CMK (cell line): ENCODE results near the gene SGMS2.
"Not testable (repeated sequence)": the region's sequence is repeated elsewhere in the genome, so short reads cannot be mapped to it uniquely, and the experiment has no call there.

Experiments
- DNase-seq: peaks from one replicate; pipeline ENCODE4 v3.0.0-alpha.2; 2010; ENCODE audit warnings: low read depth

Gene SGMS2

GRCh38 chr4:107866726-107867125 lies 42.0 kb downstream of the SGMS2 start:
- no peak for DNase-seq

- DNase-seq = no peak
These were observed 45.5 kb downstream of the SGMS2 start for GRCh38 chr4:107870236-107870635.

DNA sequence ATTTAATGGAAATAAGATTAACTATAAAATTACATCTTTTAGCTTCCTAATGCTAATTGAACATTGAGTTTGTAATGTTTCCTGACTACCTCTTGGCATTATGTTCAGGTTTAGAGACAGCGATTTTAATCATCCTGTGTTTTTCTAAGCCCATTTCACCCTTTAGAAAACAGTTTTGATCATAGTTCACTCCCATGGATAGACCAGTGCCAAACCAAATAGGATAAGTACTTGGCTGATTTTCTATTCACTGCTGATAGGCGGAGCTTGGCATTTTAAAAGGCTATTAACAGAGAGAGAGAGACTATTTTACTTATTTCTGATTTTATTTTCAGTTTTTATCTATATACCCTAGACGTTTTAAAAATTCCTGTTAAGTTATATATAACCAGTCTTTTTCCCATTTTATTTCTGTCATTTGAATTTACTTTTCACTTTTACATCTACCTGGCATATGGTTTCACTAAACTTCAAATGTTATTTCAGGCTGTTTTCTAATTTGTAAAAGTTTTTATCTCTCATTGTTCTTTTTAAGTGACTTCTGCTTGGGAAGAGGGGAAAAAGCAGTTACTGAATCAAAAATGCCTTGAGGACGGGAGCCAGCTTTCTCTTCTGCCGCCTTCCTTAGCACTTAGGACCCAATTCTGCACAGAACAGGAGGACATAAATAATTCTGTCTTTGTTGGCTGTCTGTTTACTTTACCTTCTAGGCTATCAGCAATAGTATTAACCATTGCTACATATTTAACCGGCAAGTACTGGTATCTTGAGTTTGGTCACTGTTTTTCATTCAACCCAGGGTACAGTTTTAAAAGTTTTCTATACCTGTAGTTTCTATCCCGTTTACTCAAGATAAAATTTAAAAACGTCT lies 46.4 kb downstream of the SGMS2 start:
- no peak for DNase-seq

GRCh38 chr4:107874024-107874423 lies 49.3 kb downstream of the SGMS2 start:
- DNase-seq = no peak

GRCh38 chr4:107876099-107876498 lies 51.4 kb downstream of the SGMS2 start:
- DNase-seq = no peak

DNA sequence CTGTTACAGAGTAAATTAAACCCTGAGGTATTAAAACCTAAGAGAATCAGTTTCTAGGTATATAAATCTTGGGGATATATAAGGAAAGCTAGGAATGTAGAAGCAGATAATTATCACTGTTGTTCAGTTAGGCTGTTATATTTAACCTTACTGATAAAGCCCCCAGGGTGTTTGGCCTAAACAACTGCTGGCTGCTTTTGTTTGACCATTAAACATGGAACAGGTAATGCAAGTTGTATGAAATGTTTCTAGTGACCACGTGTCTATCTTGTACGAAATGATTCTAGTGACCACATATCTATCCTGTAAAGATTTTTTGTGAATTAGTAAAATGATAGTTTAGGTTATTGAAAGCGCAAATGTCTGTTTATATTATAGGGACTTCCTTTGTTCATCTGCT lies 52.6 kb downstream of the SGMS2 start:
- no peak for DNase-seq

DNA sequence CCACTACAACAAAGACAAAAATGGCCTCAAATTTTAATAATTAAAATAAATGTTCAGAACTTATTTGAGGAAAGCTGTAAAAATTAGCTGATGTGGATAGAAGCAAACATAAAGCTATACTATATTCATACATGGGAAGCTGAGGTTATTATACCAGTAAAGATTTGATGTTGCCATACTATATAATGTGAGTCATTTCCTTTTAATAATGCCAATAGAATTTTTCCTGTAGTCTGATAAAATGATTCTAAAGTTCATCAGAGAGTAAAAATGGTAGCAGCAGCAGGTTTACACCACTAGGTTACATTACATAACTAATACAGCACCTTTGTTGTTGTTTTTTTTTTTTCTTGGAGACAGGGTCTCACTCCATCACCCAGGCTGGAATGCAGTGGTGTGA lies 61.1 kb downstream of the SGMS2 start:
- DNase-seq = no peak

DNA sequence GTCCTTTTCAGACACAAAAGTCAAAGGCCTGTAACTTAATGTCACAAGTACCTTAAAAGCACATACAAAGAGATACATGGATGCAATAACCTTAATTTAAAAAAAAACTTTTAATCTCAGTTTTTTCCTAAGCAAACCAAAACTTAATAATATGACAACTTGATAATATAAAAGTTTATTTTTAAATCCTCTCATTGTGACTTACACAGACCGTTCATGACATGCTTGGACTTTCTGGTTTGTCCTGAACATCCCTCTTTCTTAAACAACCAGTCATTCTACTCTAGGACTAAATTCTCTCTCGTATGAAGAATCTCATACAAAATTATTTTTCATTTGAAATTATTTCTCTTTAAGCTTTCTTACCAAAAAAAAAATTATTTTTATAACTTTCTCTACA lies 63.5 kb downstream of the SGMS2 start:
- no peak for DNase-seq

DNA sequence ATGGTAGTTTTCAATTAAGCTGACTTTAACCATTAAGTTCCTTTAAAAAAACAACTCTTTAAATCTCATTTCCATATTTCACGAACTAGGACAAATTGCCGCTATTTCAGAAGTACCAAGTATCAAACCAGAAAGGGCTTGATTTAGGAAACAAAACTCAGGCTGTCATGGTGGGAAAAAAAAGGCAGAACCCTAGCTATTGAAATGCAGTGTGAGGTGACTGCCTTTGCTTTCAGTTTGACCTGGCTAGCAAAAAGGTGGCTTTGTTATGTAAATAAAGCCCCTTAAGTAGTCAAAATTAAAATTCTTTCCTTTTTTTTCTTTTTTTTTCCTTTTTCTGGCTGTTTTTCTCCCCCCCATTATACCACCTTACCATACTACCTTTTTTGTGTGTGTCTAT lies 66.0 kb downstream of the SGMS2 start:
- DNase-seq = no peak

DNA sequence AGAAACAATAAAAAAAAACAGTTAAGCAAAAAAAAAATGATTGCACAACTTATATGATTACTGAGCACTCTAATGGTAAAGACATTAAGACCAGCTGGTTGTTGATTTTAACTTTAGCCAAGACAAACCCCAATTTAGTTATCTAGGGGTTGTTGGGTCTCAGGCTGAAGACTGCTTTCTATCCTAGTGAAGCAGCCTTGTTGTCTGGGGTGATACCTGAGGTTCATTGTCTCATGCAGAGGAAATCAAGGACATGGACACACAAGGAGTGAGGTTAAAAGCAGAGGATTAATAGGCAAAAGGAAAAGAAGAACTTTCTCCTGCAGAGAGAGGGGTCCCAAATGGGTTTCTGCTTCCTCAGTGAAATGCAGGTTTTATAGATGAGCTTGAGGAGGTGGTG lies 66.6 kb downstream of the SGMS2 start:
- DNase-seq = no peak

- no peak for DNase-seq
These were observed 68.7 kb downstream of the SGMS2 start for GRCh38 chr4:107893171-107894137.

DNA sequence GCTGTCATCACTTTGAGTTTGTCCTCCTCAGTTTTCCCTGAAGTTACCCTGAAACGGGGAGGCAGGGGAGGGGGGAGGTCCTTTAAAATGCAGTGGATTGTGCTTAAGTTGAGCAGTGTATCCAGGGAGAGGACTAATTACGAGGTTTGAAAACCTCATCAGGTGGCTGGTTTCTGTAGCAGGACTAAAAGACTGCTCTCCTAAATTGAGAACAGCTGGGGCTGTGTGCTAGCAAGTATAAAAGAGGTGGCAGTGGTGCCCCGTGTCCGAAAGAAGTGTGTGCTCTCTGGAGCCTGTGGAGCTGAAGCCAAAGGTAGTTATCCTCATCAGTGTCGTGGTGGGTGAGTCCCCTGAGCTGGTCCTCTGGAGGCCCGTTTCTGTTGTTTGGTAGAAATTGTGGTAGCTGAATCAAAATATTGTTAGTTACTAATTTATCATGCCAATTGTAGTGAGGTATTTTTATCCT lies 69.4 kb downstream of the SGMS2 start:
- DNase-seq = no peak

DNA sequence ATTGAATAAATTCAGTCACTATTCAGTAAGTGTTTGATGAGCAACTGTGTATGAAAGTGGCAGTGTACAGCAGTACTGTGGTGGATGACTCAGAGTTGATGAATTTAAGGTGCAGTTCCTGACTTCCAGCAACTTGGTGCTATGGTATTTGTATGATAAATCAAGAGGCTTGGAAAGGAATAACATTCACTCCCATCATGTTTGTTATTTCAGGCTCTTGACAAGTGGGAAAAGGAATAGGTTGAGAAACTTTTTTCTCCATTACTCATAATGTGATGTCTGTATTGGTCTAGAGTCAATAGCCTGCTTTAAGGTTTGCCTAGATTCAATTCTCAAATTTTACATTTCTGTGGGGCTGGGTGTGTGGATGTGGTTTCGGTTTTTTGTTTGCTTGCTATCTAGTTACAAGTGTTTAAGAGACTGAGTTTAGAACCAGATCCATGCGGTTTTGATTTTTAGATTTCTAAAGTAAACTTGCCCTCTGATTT lies 71.5 kb downstream of the SGMS2 start:
- no peak for DNase-seq

DNA sequence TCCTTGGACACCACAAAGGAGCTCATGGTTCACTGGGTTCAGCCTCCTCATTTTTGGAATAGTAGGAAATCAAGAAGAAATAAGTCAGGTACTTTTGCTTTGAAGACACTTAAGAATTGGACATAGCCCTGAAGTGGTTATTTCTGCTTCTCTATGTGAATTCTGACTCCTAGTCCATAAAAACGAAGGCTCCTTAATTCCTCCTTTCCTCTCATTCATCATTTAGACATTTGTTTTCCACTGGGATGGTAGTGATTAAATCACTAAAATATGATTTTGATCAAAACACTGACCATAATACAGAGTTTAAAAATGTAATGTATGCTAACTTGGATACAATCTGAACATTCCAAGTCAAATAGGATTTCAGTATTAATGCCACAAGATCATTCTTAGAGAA lies 71.9 kb downstream of the SGMS2 start:
- DNase-seq = no peak

GRCh38 chr4:107897823-107898222 lies 73.1 kb downstream of the SGMS2 start:
- no peak for DNase-seq

DNA sequence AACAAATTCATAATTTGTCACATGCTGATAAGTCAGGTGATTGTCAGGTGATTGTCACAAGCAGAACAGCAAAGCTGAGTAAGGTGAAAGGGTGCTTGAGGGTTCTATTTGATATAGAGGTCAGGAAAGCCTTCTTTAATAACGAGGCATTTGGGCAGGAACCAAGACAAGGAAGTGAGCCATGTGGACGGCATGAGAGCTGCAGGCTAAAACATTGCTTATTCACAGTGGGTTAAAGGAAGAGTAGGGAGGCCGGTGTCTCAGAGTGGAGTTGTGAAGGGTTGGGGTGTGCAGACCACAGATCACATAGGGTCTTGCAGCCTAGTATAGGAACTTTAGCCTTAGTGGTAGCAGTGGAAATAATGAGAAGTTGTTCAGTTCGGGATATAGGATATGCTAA lies 75.3 kb downstream of the SGMS2 start:
- DNase-seq = no peak

DNA sequence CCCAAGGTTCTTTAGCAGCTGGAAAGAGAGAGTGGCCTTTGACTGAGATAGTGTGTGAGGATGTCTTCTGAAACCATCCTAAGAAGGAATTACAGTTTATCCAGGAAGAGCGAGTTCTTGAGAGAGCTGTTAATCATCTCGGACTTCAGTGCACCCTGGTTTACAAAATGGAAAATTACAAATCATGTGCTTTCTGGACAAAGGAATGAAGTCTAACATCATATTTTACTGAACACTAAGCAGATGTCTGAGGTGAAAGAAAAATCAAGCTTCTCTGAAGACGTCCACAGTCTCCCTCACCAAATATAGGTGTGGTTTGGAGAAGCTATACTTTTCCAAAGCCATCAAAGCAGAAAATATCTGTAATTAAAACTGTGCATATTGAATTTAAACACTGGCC lies 75.8 kb downstream of the SGMS2 start:
- DNase-seq = no peak

DNA sequence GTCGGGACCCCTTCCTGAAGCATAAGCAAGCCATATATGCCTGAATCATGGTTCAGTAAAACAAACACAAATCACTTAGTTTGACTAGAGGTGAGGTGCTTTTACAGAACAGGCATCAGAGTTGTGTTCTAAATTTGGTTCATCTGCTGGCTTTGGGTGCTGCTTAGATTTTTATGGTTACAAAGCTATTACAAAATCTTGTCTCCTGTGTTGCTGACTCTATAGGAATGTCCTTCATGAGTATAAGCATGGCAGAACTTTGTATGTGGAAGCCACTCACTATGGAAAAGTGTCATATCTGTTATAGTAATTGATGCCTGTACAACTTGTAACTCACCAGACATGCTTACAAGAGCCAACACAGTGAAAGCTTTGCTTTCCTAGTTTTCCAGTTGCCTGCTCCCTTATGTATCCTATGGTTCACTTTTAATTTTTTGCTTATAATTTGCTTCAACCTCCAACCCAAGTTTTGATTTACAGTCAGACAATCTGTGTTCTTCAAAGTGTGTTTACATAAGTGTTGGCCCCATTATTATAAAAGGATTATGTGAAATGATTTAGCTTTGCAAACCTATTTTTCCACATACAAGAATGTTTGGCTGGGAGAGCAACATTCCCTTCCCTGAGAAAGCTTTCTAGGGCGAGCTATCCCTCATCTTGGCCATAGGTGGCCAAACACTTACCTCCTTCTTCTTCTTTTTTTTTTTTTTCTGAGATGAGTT lies 76.6 kb downstream of the SGMS2 start:
- DNase-seq = no peak

- DNase-seq = no peak
These were observed 78.0 kb downstream of the SGMS2 start for GRCh38 chr4:107902715-107903114.

GRCh38 chr4:107905082-107905481 lies 80.3 kb downstream of the SGMS2 start:
- DNase-seq = not testable (repeated sequence)

- no peak for DNase-seq
These were observed 81.8 kb downstream of the SGMS2 start for GRCh38 chr4:107906458-107907100.

GRCh38 chr4:107908377-107908776 lies 83.6 kb downstream of the SGMS2 start:
- DNase-seq = no peak
